ENCODE measurements around the gene ABHD4. TPM values are rescaled to one million over a fixed set of nuclear protein-coding genes. Genes with fewer than 3 reads are reported as not detected.

The ABHD4 gene
- total and polyA plus RNA-seq, 2 donors (not counting 1 experiment from before 2014, with no cell fraction given), result 10.5 to 22.7 TPM

DNA sequence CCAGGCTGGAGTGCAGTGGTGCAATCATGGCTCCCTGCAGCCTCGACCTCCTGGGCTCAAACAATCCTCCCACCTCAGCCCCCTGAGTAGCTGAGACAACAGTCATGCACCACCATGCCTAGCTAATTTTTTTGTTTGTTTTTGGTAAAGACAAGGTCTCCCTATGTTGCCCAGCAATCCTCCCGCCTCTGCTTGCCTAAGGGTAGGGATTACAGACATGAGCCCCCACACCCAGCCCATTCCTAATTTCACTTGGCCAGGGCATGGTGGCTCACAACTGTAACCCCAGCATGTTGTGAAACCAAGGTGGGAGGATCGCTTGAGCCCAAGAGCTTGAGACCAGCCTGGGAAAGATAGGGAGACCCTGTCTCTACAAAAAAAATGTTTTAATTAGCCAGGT, 18.2 kb upstream of the ABHD4 start:
- intact Hi-C loops (cut with micrococcal nuclease), result no loop called here
- ATAC-seq (ENCODE audit: low read depth) (no peak), DNase-seq (no peak)
- Mint-ChIP-seq H3K27me3 (no peaks in the 10 kb centered on the region), H3K27ac (no peak overlapping the region), H3K9me3 (ENCODE audit: insufficient read depth) (no peaks in the 10 kb centered on the region), H3K4me3 (no peak overlapping the region), H3K4me1 (peaks cover 36% of the 10 kb centered on the region)
- H3K36me3 ChIP-seq (replicated peaks in 1 of 2; ENCODE audit: control extremely low read depth in 1 of 2, control insufficient read depth in 1 of 2, extremely low read depth in 1 of 2, insufficient read depth in 2 of 2, low read length in 1 of 2), result peaks cover 3 to 9% of the 10 kb centered on the region in 2 experiments
- WGBS (ENCODE audit: insufficient coverage), result 100% methylated on average over 1 of the region's 3 CpGs
- H3K79me2 ChIP-seq (ENCODE audit: control insufficient read depth, insufficient read depth, low read length), result peaks cover 88% of the 10 kb centered on the region
- no peaks in the 10 kb centered on the region for H3K27me3 ChIP-seq (replicated peaks in 1 of 4; ENCODE audit: control extremely low read depth in 1 of 4, control insufficient read depth in 3 of 4, insufficient read depth in 4 of 4, low read length in 3 of 4)
- CTCF ChIA-PET, result no interaction called here
- no peaks in the 10 kb centered on the region for H3K9me3 ChIP-seq (ENCODE audit: control extremely low read depth in 1 of 3, control insufficient read depth in 2 of 3, insufficient read depth in 1 of 3, low read length in 2 of 3)
- H4K20me1 ChIP-seq (ENCODE audit: control insufficient read depth, insufficient read depth, low read length, poor library complexity, severe bottlenecking), result no peaks in the 10 kb centered on the region
- no peak overlapping the region for H3K9ac ChIP-seq (ENCODE audit: low read length)
- H3K27ac ChIP-seq (ENCODE audit: low read length in 2 of 2), result no peak overlapping the region
- POLR2A ChIA-PET, result no interaction called here
- peaks cover 8 to 12% of the 10 kb centered on the region in 2 donors for H3K4me1 ChIP-seq (ENCODE audit: control insufficient read depth in 2 of 2, insufficient read depth in 2 of 2, low read length in 2 of 2)
- no peak overlapping the region for H3K4me3 ChIP-seq (ENCODE audit: control extremely low read depth in 1 of 5, extremely low read depth in 1 of 5, insufficient read depth in 1 of 5, low read depth in 2 of 5, low read length in 4 of 5)
- no peak overlapping the region for H3K4me2 ChIP-seq (replicated peaks; ENCODE audit: low read depth, low read length, poor library complexity, severe bottlenecking)
- no peak overlapping the region for H2AFZ ChIP-seq (ENCODE audit: insufficient read depth, low read depth, low read length, poor library complexity, severe bottlenecking)
- no peak for TF ChIP-seq EZH2 (IDR thresholded peaks at IDR 0.05; ENCODE audit: borderline replicate concordance, insufficient read depth, low read depth, low read length, poor library complexity, severe bottlenecking)
- TF ChIP-seq, protein P1, sequence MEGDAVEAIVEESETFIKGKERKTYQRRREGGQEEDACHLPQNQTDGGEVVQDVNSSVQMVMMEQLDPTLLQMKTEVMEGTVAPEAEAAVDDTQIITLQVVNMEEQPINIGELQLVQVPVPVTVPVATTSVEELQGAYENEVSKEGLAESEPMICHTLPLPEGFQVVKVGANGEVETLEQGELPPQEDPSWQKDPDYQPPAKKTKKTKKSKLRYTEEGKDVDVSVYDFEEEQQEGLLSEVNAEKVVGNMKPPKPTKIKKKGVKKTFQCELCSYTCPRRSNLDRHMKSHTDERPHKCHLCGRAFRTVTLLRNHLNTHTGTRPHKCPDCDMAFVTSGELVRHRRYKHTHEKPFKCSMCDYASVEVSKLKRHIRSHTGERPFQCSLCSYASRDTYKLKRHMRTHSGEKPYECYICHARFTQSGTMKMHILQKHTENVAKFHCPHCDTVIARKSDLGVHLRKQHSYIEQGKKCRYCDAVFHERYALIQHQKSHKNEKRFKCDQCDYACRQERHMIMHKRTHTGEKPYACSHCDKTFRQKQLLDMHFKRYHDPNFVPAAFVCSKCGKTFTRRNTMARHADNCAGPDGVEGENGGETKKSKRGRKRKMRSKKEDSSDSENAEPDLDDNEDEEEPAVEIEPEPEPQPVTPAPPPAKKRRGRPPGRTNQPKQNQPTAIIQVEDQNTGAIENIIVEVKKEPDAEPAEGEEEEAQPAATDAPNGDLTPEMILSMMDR (IDR thresholded peaks at IDR 0.05), result no peak

DNA sequence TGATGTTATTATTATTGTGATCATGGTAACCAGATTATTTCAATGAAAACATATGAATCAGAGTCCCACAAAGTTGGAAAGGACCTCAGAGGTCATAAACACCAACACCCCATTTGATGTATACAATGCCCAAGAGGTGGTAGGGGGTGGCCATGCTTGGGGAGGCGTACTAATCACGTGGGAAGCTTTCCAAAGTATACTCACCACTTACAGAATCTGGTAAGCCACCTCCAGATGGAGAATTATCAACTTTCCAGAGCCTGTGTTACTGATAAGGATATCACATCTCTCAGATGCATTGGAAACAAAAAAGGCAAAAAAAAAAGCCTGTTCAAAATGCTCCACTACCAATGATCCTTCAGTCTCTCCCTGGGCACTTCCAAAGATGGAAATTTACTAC, 17.5 kb upstream of the ABHD4 start:
- H3K27me3 ChIP-seq (replicated peaks in 1 of 4; ENCODE audit: control extremely low read depth in 1 of 4, control insufficient read depth in 3 of 4, insufficient read depth in 4 of 4, low read length in 3 of 4), result no peaks in the 10 kb centered on the region
- TF ChIP-seq, protein P1 (IDR thresholded peaks at IDR 0.05), result no peak
- no peak for TF ChIP-seq EZH2 (IDR thresholded peaks at IDR 0.05; ENCODE audit: borderline replicate concordance, insufficient read depth, low read depth, low read length, poor library complexity, severe bottlenecking)
- H4K20me1 ChIP-seq (ENCODE audit: control insufficient read depth, insufficient read depth, low read length, poor library complexity, severe bottlenecking), result no peaks in the 10 kb centered on the region
- no peak for DNase-seq
- no CpG with 5 or more reads among the region's 2 CpGs for WGBS (ENCODE audit: insufficient coverage)
- H3K9me3 ChIP-seq (ENCODE audit: control extremely low read depth in 1 of 3, control insufficient read depth in 2 of 3, insufficient read depth in 1 of 3, low read length in 2 of 3), result no peaks in the 10 kb centered on the region
- no peak overlapping the region for H3K4me3 ChIP-seq (ENCODE audit: control extremely low read depth in 1 of 5, extremely low read depth in 1 of 5, insufficient read depth in 1 of 5, low read depth in 2 of 5, low read length in 4 of 5)
- Mint-ChIP-seq H3K27ac (no peak overlapping the region), H3K4me1 (peaks cover 43% of the 10 kb centered on the region), H3K27me3 (no peaks in the 10 kb centered on the region), H3K4me3 (no peak overlapping the region), H3K9me3 (ENCODE audit: insufficient read depth) (no peaks in the 10 kb centered on the region)
- H3K79me2 ChIP-seq (ENCODE audit: control insufficient read depth, insufficient read depth, low read length), result peaks cover 88% of the 10 kb centered on the region
- H3K27ac ChIP-seq (ENCODE audit: low read length in 2 of 2), result no peak overlapping the region
- no peak overlapping the region for H2AFZ ChIP-seq (ENCODE audit: insufficient read depth, low read depth, low read length, poor library complexity, severe bottlenecking)
- H3K4me1 ChIP-seq (ENCODE audit: control insufficient read depth in 2 of 2, insufficient read depth in 2 of 2, low read length in 2 of 2), result peaks cover 8 to 14% of the 10 kb centered on the region in 2 donors
- H3K9ac ChIP-seq (ENCODE audit: low read length), result no peak overlapping the region
- ChIA-PET CTCF (interaction anchor here (0.5 to 1.0 kb wide), 2 partner anchors 10 to 410 kb away, joined by 3 to 7 read pairs; no protein-coding TSS in a partner anchor), POLR2A (no interaction called here)
- ATAC-seq (ENCODE audit: low read depth), result no peak
- H3K4me2 ChIP-seq (replicated peaks; ENCODE audit: low read depth, low read length, poor library complexity, severe bottlenecking), result no peak overlapping the region
- H3K36me3 ChIP-seq (replicated peaks in 1 of 2; ENCODE audit: control extremely low read depth in 1 of 2, control insufficient read depth in 1 of 2, extremely low read depth in 1 of 2, insufficient read depth in 2 of 2, low read length in 1 of 2), result peaks cover 2 to 8% of the 10 kb centered on the region in 2 experiments
- intact Hi-C loops (cut with micrococcal nuclease), result no loop called here

Measured in B cell (primary cell).